OCI-LY3 (cell line): ENCODE measurements around the gene GSC2.

Experiments used
- H2AFZ ChIP-seq: fragments of 200-600, 300-600 bp; shearing (Covaris generic); 2 replicates; pipeline ENCODE4 v1.6.0; 2014; ENCODE audit warnings: antibody characterized with exemption, low read depth, low read length
- H3K27ac ChIP-seq: fragments of 200-600, 300-600 bp; sonication (generic); 2 replicates; pipeline ENCODE4 v1.5.1; 2014; ENCODE audit warnings: mild to moderate bottlenecking, low read length, moderate library complexity, mixed read lengths
- H3K27me3 ChIP-seq: fragments of 200-600, 300-600 bp; sonication (generic); 2 replicates; pipeline ENCODE4 v1.6.1; 2014; ENCODE audit warnings: low read depth, low read length, mixed read lengths
- H3K36me3 ChIP-seq: fragments of 200-600, 300-600 bp; sonication (generic); replicated peaks from 2 replicates; pipeline ENCODE3; 2014; ENCODE audit warnings: low read depth, low read length, mixed read lengths
- H3K4me1 ChIP-seq: fragments of 300-600, 200-600 bp; sonication (generic); 2 replicates; pipeline ENCODE4 v1.6.1; 2014; ENCODE audit warnings: low read length, mixed read lengths
- H3K4me2 ChIP-seq: fragments of 200-600, 300-600 bp; sonication (generic); 2 replicates; pipeline ENCODE4 v1.6.1; 2014; ENCODE audit warnings: low read length, mixed read lengths
- H3K4me3 ChIP-seq: fragments of 300-600, 200-600 bp; sonication (generic); 2 replicates; pipeline ENCODE4 v1.5.1; 2014; ENCODE audit warnings: antibody characterized with exemption, mild to moderate bottlenecking, low read length, moderate library complexity
- H3K79me2 ChIP-seq: fragments of 300-600, 200-600 bp; shearing (Covaris generic); 2 replicates; pipeline ENCODE4 v1.6.1; 2014; ENCODE audit warnings: mild to moderate bottlenecking, low read length, mixed read lengths
- H3K9ac ChIP-seq: fragments of 300-600, 200-600 bp; shearing (Covaris generic); 2 replicates; pipeline ENCODE4 v1.6.0; 2014; ENCODE audit warnings: mild to moderate bottlenecking, low read length, moderate library complexity
- H3K9me3 ChIP-seq: fragments of 200-600, 300-600 bp; shearing (Covaris generic); 2 replicates; pipeline ENCODE4 v1.6.1; 2014; ENCODE audit warnings: low read length, mixed read lengths; ENCODE audit not compliant: insufficient read depth
- H4K20me1 ChIP-seq: fragments of 200-600, 300-600 bp; sonication (generic); 2 replicates; pipeline ENCODE4 v1.6.1; 2016; ENCODE audit warnings: low read length, mixed read lengths; ENCODE audit not compliant: insufficient read depth
- EZH2phosphoT487 ChIP-seq: fragments of 200-600 bp; shearing (Covaris generic); IDR thresholded peaks from 2 replicates; pipeline ENCODE4 v1.6.1; 2018; ENCODE audit warnings: antibody characterized with exemption, mixed run types, low read depth
- TF ChIP-seq, protein P1 (sequence below): fragments of 200-600, 300-600 bp; sonication (generic); IDR thresholded peaks from 2 replicates; pipeline ENCODE4 v1.5.1; 2014; ENCODE audit warnings: antibody characterized with exemption, low read length, low read depth

Gene GSC2

DNA sequence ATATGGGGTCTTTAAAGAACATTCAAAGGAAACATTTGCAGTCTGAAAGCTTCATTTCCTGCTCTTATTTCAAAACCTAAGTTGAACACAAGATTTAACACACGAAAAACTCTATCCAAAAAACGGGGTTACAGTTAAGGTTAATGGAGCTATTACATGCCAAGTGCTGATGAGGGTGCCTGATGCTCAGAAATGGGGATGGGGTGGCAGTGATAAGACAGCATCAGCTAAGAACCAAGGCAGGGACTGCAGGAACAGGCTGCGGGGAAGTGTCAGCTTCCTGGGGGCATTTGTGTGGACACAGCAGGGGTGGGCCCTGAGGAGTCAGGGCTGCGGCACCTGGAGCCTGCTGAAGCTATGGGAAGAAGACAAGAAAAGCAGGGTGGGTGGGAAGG, 40.0 kb downstream of the GSC2 start:
- H3K4me1 ChIP-seq = peaks cover 16% of the 10 kb centered on the region
- H4K20me1 ChIP-seq = peaks cover 84% of the 10 kb centered on the region
- no peaks in the 10 kb centered on the region for H3K9me3 ChIP-seq
- H3K27ac ChIP-seq = peak overlapping the region; percentile 52
- peak overlapping the region; percentile 72 for H3K4me2 ChIP-seq
- peak overlapping the region; percentile 6; the same call in 1 of the 2 replicates for H3K9ac ChIP-seq
- peaks cover 7% of the 10 kb centered on the region for H3K36me3 ChIP-seq
- peaks cover 98% of the 10 kb centered on the region for H3K79me2 ChIP-seq
- TF ChIP-seq EZH2phosphoT487 = no peak
- TF ChIP-seq, protein P1, sequence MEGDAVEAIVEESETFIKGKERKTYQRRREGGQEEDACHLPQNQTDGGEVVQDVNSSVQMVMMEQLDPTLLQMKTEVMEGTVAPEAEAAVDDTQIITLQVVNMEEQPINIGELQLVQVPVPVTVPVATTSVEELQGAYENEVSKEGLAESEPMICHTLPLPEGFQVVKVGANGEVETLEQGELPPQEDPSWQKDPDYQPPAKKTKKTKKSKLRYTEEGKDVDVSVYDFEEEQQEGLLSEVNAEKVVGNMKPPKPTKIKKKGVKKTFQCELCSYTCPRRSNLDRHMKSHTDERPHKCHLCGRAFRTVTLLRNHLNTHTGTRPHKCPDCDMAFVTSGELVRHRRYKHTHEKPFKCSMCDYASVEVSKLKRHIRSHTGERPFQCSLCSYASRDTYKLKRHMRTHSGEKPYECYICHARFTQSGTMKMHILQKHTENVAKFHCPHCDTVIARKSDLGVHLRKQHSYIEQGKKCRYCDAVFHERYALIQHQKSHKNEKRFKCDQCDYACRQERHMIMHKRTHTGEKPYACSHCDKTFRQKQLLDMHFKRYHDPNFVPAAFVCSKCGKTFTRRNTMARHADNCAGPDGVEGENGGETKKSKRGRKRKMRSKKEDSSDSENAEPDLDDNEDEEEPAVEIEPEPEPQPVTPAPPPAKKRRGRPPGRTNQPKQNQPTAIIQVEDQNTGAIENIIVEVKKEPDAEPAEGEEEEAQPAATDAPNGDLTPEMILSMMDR = no peak
- no peak overlapping the region for H2AFZ ChIP-seq
- peak overlapping the region; percentile 50 for H3K4me3 ChIP-seq
- H3K27me3 ChIP-seq = no peaks in the 10 kb centered on the region

DNA sequence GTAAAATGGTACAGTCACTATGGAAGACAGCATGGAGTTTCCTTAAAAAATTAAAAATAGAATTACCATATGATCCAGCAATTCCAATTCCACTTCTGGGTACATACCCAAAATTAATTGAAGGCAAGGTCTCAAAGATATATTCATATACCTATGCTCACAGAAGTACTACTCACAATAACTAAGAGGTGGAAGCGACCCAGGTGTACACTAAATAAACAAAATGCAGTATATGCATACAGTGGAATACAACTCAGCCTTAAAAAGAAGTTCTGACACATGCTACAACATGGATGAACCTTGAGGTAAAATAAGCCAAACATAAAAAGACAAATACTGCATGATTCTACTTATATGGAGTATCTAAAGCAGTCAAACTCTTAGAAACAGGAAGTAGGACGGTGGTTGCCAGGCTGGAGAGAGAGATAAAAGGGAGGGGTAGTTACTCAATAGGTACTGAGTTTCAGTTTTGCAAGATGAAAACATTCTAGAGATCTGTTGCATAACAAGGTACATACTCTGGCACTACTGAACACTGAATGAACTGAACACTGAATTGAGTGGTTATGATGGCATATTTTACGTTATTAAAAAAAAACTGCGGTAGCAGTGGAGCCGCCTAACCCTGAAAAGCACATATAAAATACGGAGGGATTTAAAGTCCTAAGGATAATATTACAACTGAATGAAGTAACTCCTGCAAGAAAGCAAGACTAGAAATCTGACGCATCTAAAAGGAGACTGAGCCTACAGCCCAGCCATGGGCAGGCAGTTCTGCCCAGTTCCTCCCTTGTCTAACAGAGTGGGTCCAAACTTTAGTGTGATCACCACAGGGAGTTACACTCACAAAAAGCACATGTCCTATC, 40.7 kb downstream of the GSC2 start:
- Histone ChIP-seq H3K4me1 (peaks cover 16% of the 10 kb centered on the region), H4K20me1 (peaks cover 83% of the 10 kb centered on the region), H2AFZ (no peak overlapping the region), H3K27me3 (no peaks in the 10 kb centered on the region), H3K9ac (peak overlapping the region; percentile 6; the same call in 1 of the 2 replicates), H3K4me3 (peak overlapping the region; percentile 50), H3K9me3 (no peaks in the 10 kb centered on the region), H3K36me3 (peaks cover 5% of the 10 kb centered on the region), H3K27ac (peak overlapping the region; percentile 52), H3K79me2 (peaks cover 98% of the 10 kb centered on the region), H3K4me2 (peak overlapping the region; percentile 72)
- no peak for TF ChIP-seq EZH2phosphoT487
- TF ChIP-seq, protein P1 = no peak

GRCh38 chr22:19108807-19109197, 41.3 kb downstream of the GSC2 start:
- Histone ChIP-seq H3K9ac (no peak overlapping the region), H3K27ac (no peak overlapping the region), H3K9me3 (no peaks in the 10 kb centered on the region), H2AFZ (no peak overlapping the region), H3K4me2 (peak overlapping the region; percentile 72), H3K4me1 (peaks cover 16% of the 10 kb centered on the region), H3K4me3 (no peak overlapping the region), H3K27me3 (no peaks in the 10 kb centered on the region), H4K20me1 (peaks cover 86% of the 10 kb centered on the region), H3K36me3 (peaks cover 5% of the 10 kb centered on the region), H3K79me2 (peaks cover 99% of the 10 kb centered on the region)
- TF ChIP-seq, protein P1 = no peak

GRCh38 chr22:19107730-19108074, 42.4 kb downstream of the GSC2 start:
- peaks cover 94% of the 10 kb centered on the region for H3K79me2 ChIP-seq
- TF ChIP-seq, protein P1 = no peak
- peaks cover 16% of the 10 kb centered on the region for H3K4me1 ChIP-seq
- H3K4me3 ChIP-seq = no peak overlapping the region
- H3K9me3 ChIP-seq = no peaks in the 10 kb centered on the region
- H3K9ac ChIP-seq = no peak overlapping the region
- peaks cover 81% of the 10 kb centered on the region for H4K20me1 ChIP-seq
- peaks cover 5% of the 10 kb centered on the region for H3K36me3 ChIP-seq
- no peak overlapping the region for H2AFZ ChIP-seq
- H3K4me2 ChIP-seq = no peak overlapping the region
- H3K27me3 ChIP-seq = no peaks in the 10 kb centered on the region
- no peak overlapping the region for H3K27ac ChIP-seq
